ENCODE data around the gene ABCC3. TPM values are rescaled to one million over a fixed set of nuclear protein-coding genes. Genes with fewer than 3 reads are reported as not detected.

The ABCC3 gene
- total and polyA plus RNA-seq, 9 of the 15 experiments (the other 6 are each of a cell fraction or from before 2014, with no cell fraction given): 0.03 to 1.6 (median 0.42) TPM; not detected in 5

GRCh38 chr17:50707289-50708049, 72.8 kb downstream of the ABCC3 start, which contains the start of gene ANKRD40:
Gene ANKRD40, minus strand, starts transcription at chr17:50707914. Its CDS starts 260 bp downstream, at chr17:50707654.
- Histone ChIP-seq H3K4me1 (replicated peaks in 1 of 2; ENCODE audit: control insufficient read depth in 2 of 2, insufficient read depth in 2 of 2, low read length in 2 of 2) (peaks cover 9 to 20% of the 10 kb centered on the region in 2 experiments; a peak in 3 of 5 replicates), H3K9me1 (ENCODE audit: control insufficient read depth, insufficient read depth, low read length) (no peaks in the 10 kb centered on the region), H3K9ac (ENCODE audit: insufficient read depth in 1 of 2, low read depth in 2 of 2, low read length in 2 of 2) (peak within 1 kb of the TSS; percentile 94 to 99), H4K20me1 (replicated peaks; ENCODE audit: control insufficient read depth, insufficient read depth, low read length) (no peaks in the 10 kb centered on the region), H3K27ac (ENCODE audit: extremely low read depth, low read depth, low read length) (peak within 1 kb of the TSS; percentile 95), H2AFZ (ENCODE audit: low read depth, low read length) (peak within 1 kb of the TSS; percentile 92), H3K4me3 (peak within 1 kb of the TSS; percentile 56), H3K36me3 (ENCODE audit: control insufficient read depth, insufficient read depth, low read length) (peaks cover 32% of the 10 kb centered on the region), H3K27me3 (ENCODE audit: control insufficient read depth in 2 of 2, insufficient read depth in 2 of 2, low read length in 2 of 2) (no peaks in the 10 kb centered on the region), H3K9me3 (replicated peaks; ENCODE audit: control insufficient read depth, insufficient read depth, low read depth, low read length) (no peaks in the 10 kb centered on the region), H3K79me2 (ENCODE audit: control insufficient read depth, insufficient read depth, low read length) (peaks cover 50% of the 10 kb centered on the region), H3K4me2 (ENCODE audit: insufficient read depth, low read length) (peak within 1 kb of the TSS; percentile 94)
- intact Hi-C loops (cut with micrococcal nuclease): no loop called here
- ATAC-seq: peak; percentile 83
- under 1% methylated on average over 44 of the region's 74 CpGs for WGBS (ENCODE audit: insufficient coverage, low coverage, missing lambda C conversion rate)
- FAIRE-seq: peak; percentile 78
- POLR2A ChIA-PET: interaction anchor here (0.6 to 1.4 kb wide), 9 partner anchors 11 to 157 kb away, joined by 3 to 12 read pairs (median 4); partner anchors contain the start of gene LUC7L3
- BruUV-seq (replicated peaks): TSS peak; percentile 79
- CTCF ChIA-PET (ENCODE audit: low intra/inter-chr PET ratio): no interaction called here
- peak; percentile 87 to 93 (median 91) for DNase-seq (ENCODE audit: extremely low read depth in 1 of 4, low spot score in 3 of 4)
- in situ Hi-C loops (cut with MboI): no loop called here
- TF ChIP-seq SRSF1 (IDR thresholded peaks at IDR 0.05; ENCODE audit: low read depth, low read length) (no peak), ATF3 (IDR thresholded peaks at IDR 0.05) (peak; percentile 88), ATF3 (CRISPR knock-in tag; conservative IDR thresholded peaks at IDR 0.05) (peak; percentile 95), ZNF239 (CRISPR knock-in tag; IDR thresholded peaks at IDR 0.05) (0 out of 2 replicates have a peak, but pooled peaks have one; percentile 19), XRCC5 (IDR thresholded peaks at IDR 0.05; ENCODE audit: low read depth, low read length) (peak; percentile 96), MLLT1 (IDR thresholded peaks at IDR 0.05) (0 out of 4 replicates have a peak, but pooled peaks of 1 of the 2 experiments have one; percentile 23), PHF20 (IDR thresholded peaks at IDR 0.05; ENCODE audit: partially characterized antibody) (peak; percentile 93), ZBTB8A (IDR thresholded peaks at IDR 0.05; ENCODE audit: partially characterized antibody) (no peak), RERE (CRISPR knock-in tag; IDR thresholded peaks at IDR 0.05; ENCODE audit: borderline replicate concordance) (no peak)
